B cell (primary cell): ENCODE results near the gene GLCE. TPM values are rescaled to one million over a fixed set of nuclear protein-coding genes. Genes with fewer than 3 reads are reported as not detected.

Source experiments
- ATAC-seq: fragments of 200-7000 bp; cut with Tn5 transposase; one replicate; pipeline ENCODE4 v1.10.0; 2021; ENCODE audit warnings: low read depth, mild to moderate bottlenecking, moderate number of reproducible peaks, moderate library complexity
- CTCF ChIA-PET: fragments of 350-600 bp; sonication (Branson Sonifier 250); formaldehyde crosslinking; loops from one replicate; lab custom pipeline; 2021; ENCODE audit warnings: antibody characterized with exemption, inconsistent platforms; lab: Charles Lee
- POLR2A ChIA-PET: fragments of 350-600 bp; sonication (Branson Sonifier 250); formaldehyde crosslinking; loops from one replicate; lab custom pipeline; 2021; ENCODE audit warnings: antibody characterized with exemption; lab: Charles Lee
- DNase-seq: peaks from one replicate; pipeline ENCODE4 v3.0.0; 2013
- H2AFZ ChIP-seq: 2 replicates; pipeline ENCODE4 v1.6.1; 2012; ENCODE audit warnings: mild to moderate bottlenecking, low read depth, low read length; ENCODE audit not compliant: insufficient read depth, poor library complexity, severe bottlenecking
- H3K27ac ChIP-seq, 2 donors: 1 replicate in 1 of 2; 2 replicates in 1 of 2; pipeline ENCODE4 v1.5.1; 2012 to 2013; ENCODE audit warnings: low read length in 2 of 2, mild to moderate bottlenecking in 2 of 2, moderate library complexity in 1 of 2
- H3K27me3 ChIP-seq, 4 experiments: fragments of 200-600 bp in 1 of 4; sonication (generic) in 1 of 4; replicated peaks in 1 of 4; 1 replicate in 2 of 4; 2 replicates in 2 of 4; pipeline versions ENCODE4 v1.6.1 to v1.7.0; 2013 to 2016; ENCODE audit warnings: low read length in 3 of 4, mild to moderate bottlenecking in 2 of 4, mixed read lengths in 1 of 4, moderate library complexity in 1 of 4; ENCODE audit not compliant: insufficient read depth in 4 of 4, control insufficient read depth in 3 of 4; ENCODE audit errors: control extremely low read depth in 1 of 4
- H3K36me3 ChIP-seq, 2 experiments: replicated peaks in 1 of 2; 1 replicate in 1 of 2; 2 replicates in 1 of 2; pipeline versions ENCODE4 v1.6.1 to v1.7.1; 2013; ENCODE audit warnings: low read length in 1 of 2; ENCODE audit not compliant: insufficient read depth in 2 of 2, control insufficient read depth in 1 of 2; ENCODE audit errors: control extremely low read depth in 1 of 2, extremely low read depth in 1 of 2
- H3K4me1 ChIP-seq, 2 donors: fragments of 200-600 bp in 1 of 2; sonication (generic) in 1 of 2; 1 replicate in 1 of 2; 2 replicates in 1 of 2; pipeline versions ENCODE4 v1.5.1 to v1.6.1; 2013 to 2017; ENCODE audit warnings: low read length in 2 of 2; ENCODE audit not compliant: control insufficient read depth in 2 of 2, insufficient read depth in 2 of 2
- H3K4me2 ChIP-seq: replicated peaks from 2 replicates; pipeline ENCODE3; 2012; ENCODE audit warnings: mild to moderate bottlenecking, low read depth, low read length; ENCODE audit not compliant: poor library complexity, severe bottlenecking
- H3K4me3 ChIP-seq, 5 experiments: fragments of 200-600 bp in 1 of 5; sonication (generic) in 1 of 5; 1 replicate in 3 of 5; 2 replicates in 2 of 5; pipeline versions ENCODE4 v1.5.1 to v1.7.0; 2011 to 2016; ENCODE audit warnings: low read length in 4 of 5, mild to moderate bottlenecking in 4 of 5, low read depth in 2 of 5, control low read depth in 1 of 5, moderate library complexity in 1 of 5; ENCODE audit not compliant: insufficient read depth in 1 of 5; ENCODE audit errors: control extremely low read depth in 1 of 5, extremely low read depth in 1 of 5
- H3K79me2 ChIP-seq: fragments of 200-600 bp; sonication (generic); one replicate; pipeline ENCODE4 v1.6.0; 2016; ENCODE audit warnings: low read length; ENCODE audit not compliant: control insufficient read depth, insufficient read depth
- H3K9ac ChIP-seq: fragments of 200-600 bp; sonication (generic); 2 replicates; pipeline ENCODE4 v1.6.1; 2017; ENCODE audit warnings: mild to moderate bottlenecking, low read length, moderate library complexity
- H3K9me3 ChIP-seq, 3 donors: one replicate each; pipeline versions ENCODE4 v1.6.1 to v1.7.1; 2013; ENCODE audit warnings: low read length in 2 of 3; ENCODE audit not compliant: control insufficient read depth in 2 of 3, insufficient read depth in 1 of 3; ENCODE audit errors: control extremely low read depth in 1 of 3
- H4K20me1 ChIP-seq: 2 replicates; pipeline ENCODE4 v1.6.0; 2012; ENCODE audit warnings: mild to moderate bottlenecking, low read length; ENCODE audit not compliant: insufficient read depth, control insufficient read depth, poor library complexity, severe bottlenecking
- H3K27ac Mint-ChIP-seq: one replicate; pipeline ENCODE4 v1.8.0; 2021; ENCODE audit warnings: mixed read lengths
- H3K27me3 Mint-ChIP-seq: one replicate; pipeline ENCODE4 v1.8.0; 2021; ENCODE audit warnings: mixed read lengths
- H3K4me1 Mint-ChIP-seq: one replicate; pipeline ENCODE4 v1.8.0; 2021; ENCODE audit warnings: mixed read lengths
- H3K4me3 Mint-ChIP-seq: one replicate; pipeline ENCODE4 v1.8.0; 2021; ENCODE audit warnings: mixed read lengths
- H3K9me3 Mint-ChIP-seq: one replicate; pipeline ENCODE4 v1.8.0; 2022; ENCODE audit warnings: mixed read lengths; ENCODE audit not compliant: insufficient read depth
- EZH2 ChIP-seq: IDR thresholded peaks from 2 replicates; pipeline ENCODE4 v1.6.1; 2012; ENCODE audit warnings: borderline replicate concordance, low read depth, mild to moderate bottlenecking, moderate library complexity, low read length; ENCODE audit not compliant: insufficient read depth, poor library complexity, severe bottlenecking
- WGBS: methylation state at CpG from one replicate; pipeline ENCODE4 v1.1.5; 2013; ENCODE audit warnings: missing lambda C conversion rate; ENCODE audit not compliant: insufficient coverage; 5-methylcytosine and 5-hydroxymethylcytosine counted together
- intact Hi-C: fragments of 100-400 bp; cut with micrococcal nuclease; formaldehyde crosslinking; loops from one replicate; pipeline ENCODE4 v1.10.0; 2022
- polyA plus RNA-seq: library from polyadenylated mRNA; depleted of rRNA; stranded (reverse); fragments of >200 nt; gene quantifications from 2 replicates; pipeline ENCODE4 v1.2.3, GENCODE V29; 2012
- total RNA-seq, 2 donors: library from RNA; stranded (reverse); fragments of 120-200 nt in 1 of 2; gene quantifications; 1 replicate in 1 of 2; 2 replicates in 1 of 2; pipeline versions ENCODE4 v1.2.3 to v1.2.4, GENCODE V29; 2013 to 2022
- TF ChIP-seq, protein P1 (sequence below): fragments of 200-600 bp; IDR thresholded peaks from one replicate; pipeline ENCODE4 v1.8.0; 2022; ENCODE audit warnings: antibody characterized with exemption, mild to moderate bottlenecking

Gene GLCE
- total and polyA plus RNA-seq, 2 donors (not counting 1 experiment from before 2014, with no cell fraction given), result 3.0 to 5.3 TPM

DNA sequence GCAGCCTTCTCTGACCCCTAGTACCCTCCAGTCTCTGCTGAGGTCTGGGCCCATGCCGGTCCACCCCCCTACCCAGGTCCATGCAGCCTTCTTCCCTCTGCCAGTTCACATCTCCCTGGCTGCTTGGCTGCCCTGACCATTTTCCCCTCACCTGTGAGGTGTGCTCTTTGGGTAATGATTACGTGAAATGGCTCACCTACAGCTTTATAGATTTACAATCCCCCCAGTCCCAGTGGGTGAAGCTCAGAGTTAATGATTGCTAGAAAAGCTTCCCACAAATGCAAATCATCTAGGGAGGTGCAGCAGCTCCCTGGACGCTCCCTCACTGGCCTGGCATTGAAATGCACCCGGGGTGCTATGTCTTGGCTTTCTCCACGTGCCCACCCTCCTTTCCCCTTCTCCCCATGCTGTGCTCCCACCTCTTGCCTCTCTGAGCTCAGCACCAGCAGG, 157.0 kb downstream of the GLCE start:
- H3K27me3 Mint-ChIP-seq, result peaks cover 20% of the 10 kb centered on the region

DNA sequence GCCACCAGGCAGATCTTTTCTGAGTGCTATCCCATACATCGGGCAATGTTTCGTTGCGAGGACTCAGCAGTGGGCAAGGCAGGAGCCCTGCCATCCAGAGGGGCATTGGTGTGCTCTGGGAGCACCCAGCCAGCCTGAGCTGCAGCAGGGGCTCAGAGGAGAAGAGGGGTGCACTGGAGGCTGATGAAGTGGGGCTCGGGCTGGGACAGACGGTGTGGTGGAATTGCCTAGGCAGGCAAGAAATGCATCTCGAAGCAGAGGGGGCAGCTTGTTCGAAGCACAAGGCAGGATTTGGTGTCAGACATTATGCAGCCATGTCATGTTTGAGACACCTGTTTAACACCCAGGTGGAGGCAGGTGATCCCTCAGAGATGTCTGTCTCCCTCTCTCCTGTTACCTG, 157.6 kb downstream of the GLCE start:
- Histone ChIP-seq H3K9me3 (no peaks in the 10 kb centered on the region), H4K20me1 (no peaks in the 10 kb centered on the region), H3K27ac (no peak overlapping the region), H2AFZ (no peak overlapping the region), H3K36me3 (no peaks in the 10 kb centered on the region), H3K4me1 (peaks cover 0 to 4% of the 10 kb centered on the region in 2 donors), H3K9ac (no peak overlapping the region), H3K27me3 (peaks cover 0 to 2% (median 0%) of the 10 kb centered on the region in 4 experiments), H3K79me2 (no peaks in the 10 kb centered on the region), H3K4me3 (no peak overlapping the region), H3K4me2 (no peak overlapping the region)
- Mint-ChIP-seq H3K27me3 (peaks cover 20% of the 10 kb centered on the region), H3K9me3 (no peaks in the 10 kb centered on the region), H3K4me3 (no peak overlapping the region), H3K4me1 (peaks cover under 1% of the 10 kb centered on the region), H3K27ac (no peak overlapping the region)
- 92% methylated on average over 6 of the region's 7 CpGs for WGBS
- TF ChIP-seq, protein P1, sequence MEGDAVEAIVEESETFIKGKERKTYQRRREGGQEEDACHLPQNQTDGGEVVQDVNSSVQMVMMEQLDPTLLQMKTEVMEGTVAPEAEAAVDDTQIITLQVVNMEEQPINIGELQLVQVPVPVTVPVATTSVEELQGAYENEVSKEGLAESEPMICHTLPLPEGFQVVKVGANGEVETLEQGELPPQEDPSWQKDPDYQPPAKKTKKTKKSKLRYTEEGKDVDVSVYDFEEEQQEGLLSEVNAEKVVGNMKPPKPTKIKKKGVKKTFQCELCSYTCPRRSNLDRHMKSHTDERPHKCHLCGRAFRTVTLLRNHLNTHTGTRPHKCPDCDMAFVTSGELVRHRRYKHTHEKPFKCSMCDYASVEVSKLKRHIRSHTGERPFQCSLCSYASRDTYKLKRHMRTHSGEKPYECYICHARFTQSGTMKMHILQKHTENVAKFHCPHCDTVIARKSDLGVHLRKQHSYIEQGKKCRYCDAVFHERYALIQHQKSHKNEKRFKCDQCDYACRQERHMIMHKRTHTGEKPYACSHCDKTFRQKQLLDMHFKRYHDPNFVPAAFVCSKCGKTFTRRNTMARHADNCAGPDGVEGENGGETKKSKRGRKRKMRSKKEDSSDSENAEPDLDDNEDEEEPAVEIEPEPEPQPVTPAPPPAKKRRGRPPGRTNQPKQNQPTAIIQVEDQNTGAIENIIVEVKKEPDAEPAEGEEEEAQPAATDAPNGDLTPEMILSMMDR, result no peak
- TF ChIP-seq EZH2, result no peak
- POLR2A ChIA-PET, result no interaction called here
- DNase-seq (no peak), ATAC-seq (no peak)
- intact Hi-C loops, result no loop called here
- CTCF ChIA-PET, result no interaction called here

More for the DNA sequence above, 157.0 kb downstream of the GLCE start:
- Mint-ChIP-seq H3K9me3 (no peaks in the 10 kb centered on the region), H3K4me3 (no peak overlapping the region), H3K4me1 (peaks cover 4% of the 10 kb centered on the region), H3K27ac (no peak overlapping the region)
- Histone ChIP-seq H3K9me3 (no peaks in the 10 kb centered on the region), H3K27ac (no peak overlapping the region), H4K20me1 (no peaks in the 10 kb centered on the region), H3K4me3 (no peak overlapping the region), H3K9ac (no peak overlapping the region), H2AFZ (no peak overlapping the region), H3K27me3 (peaks cover 0 to 2% (median 0%) of the 10 kb centered on the region in 4 experiments), H3K36me3 (no peaks in the 10 kb centered on the region), H3K79me2 (no peaks in the 10 kb centered on the region), H3K4me1 (peaks cover 0 to 5% of the 10 kb centered on the region in 2 donors), H3K4me2 (no peak overlapping the region)
- POLR2A ChIA-PET, result no interaction called here
- TF ChIP-seq EZH2, result no peak
- TF ChIP-seq, protein P1, result no peak
- ATAC-seq, result no peak
- no peak for DNase-seq
- 92% methylated on average over 4 of the region's 5 CpGs for WGBS
- CTCF ChIA-PET, result no interaction called here
- intact Hi-C loops, result no loop called here
